ENCODE results near the gene ADAMTS14. TPM values are rescaled to one million over a fixed set of nuclear protein-coding genes. Genes with fewer than 3 reads are reported as not detected.

The ADAMTS14 gene
- total RNA-seq, 1 experiment from 2014 or later: 1.6 TPM

GRCh38 chr10:70801854-70802253 lies 129.5 kb downstream of the ADAMTS14 start:
- no peak overlapping the region for H4K5ac ChIP-seq (ENCODE audit: insufficient read length, low read depth, low read length)
- no peak for DNase-seq
- no peak overlapping the region for H3K56ac ChIP-seq (ENCODE audit: insufficient read length, low read depth, low read length)
- H3K27ac Mint-ChIP-seq: no peak overlapping the region
- no peak overlapping the region for H2BK12ac ChIP-seq (ENCODE audit: insufficient read length, low read depth, low read length)
- no peak overlapping the region for H4K8ac ChIP-seq (replicated peaks; ENCODE audit: insufficient read length, low read depth, low read length)
- H3K27me3 ChIP-seq (ENCODE audit: insufficient read depth, low read length): no peaks in the 10 kb centered on the region
- H2AFZ ChIP-seq (ENCODE audit: low read length): no peak overlapping the region
- H3T11ph ChIP-seq (ENCODE audit: low read length): no peak overlapping the region
- H3K4me1 ChIP-seq (ENCODE audit: insufficient read depth, low read length): peaks cover 3% of the 10 kb centered on the region; the same call in 1 of the 2 replicates
- H3K9ac ChIP-seq (ENCODE audit: extremely low read depth, insufficient read length, low read length): no peak overlapping the region
- H3K27ac ChIP-seq (ENCODE audit: insufficient read length, low read depth, low read length): no peak overlapping the region
- H3K36me3 Mint-ChIP-seq (ENCODE audit: insufficient read depth in 1 of 3, low read depth in 3 of 3): no peaks in the 10 kb centered on the region
- H3K4ac ChIP-seq (ENCODE audit: low read depth, low read length): no peak overlapping the region
- no peak overlapping the region for H3K4me2 ChIP-seq (ENCODE audit: insufficient read depth, insufficient read length, low read length)
- H3K23ac ChIP-seq (ENCODE audit: insufficient read length, low read depth, low read length): no peak overlapping the region
- H3K4me1 Mint-ChIP-seq: peaks cover under 1% of the 10 kb centered on the region in 2 experiments
- TF ChIP-seq CTCF (conservative IDR thresholded peaks at IDR 0.05): no peak
- no peak overlapping the region for H2BK15ac ChIP-seq (ENCODE audit: low read depth, low read length)
- H4K20me1 ChIP-seq (ENCODE audit: control insufficient read depth, insufficient read depth, insufficient read length): no peaks in the 10 kb centered on the region
- no peak overlapping the region for H2BK120ac ChIP-seq (ENCODE audit: low read depth, low read length, poor library complexity, severe bottlenecking)
- H3K18ac ChIP-seq (ENCODE audit: insufficient read length, low read depth, low read length): no peak overlapping the region
- no peak overlapping the region for H3K4me3 Mint-ChIP-seq
- H3K23me2 ChIP-seq (ENCODE audit: insufficient read length, low read depth, low read length, poor library complexity, severe bottlenecking): no peaks in the 10 kb centered on the region
- H2BK5ac ChIP-seq (ENCODE audit: insufficient read length, low read length): no peak overlapping the region
- H3K79me1 ChIP-seq (ENCODE audit: insufficient read depth, low read depth, low read length, poor library complexity, severe bottlenecking): no peaks in the 10 kb centered on the region
- H4K91ac ChIP-seq (ENCODE audit: insufficient read length, low read depth, low read length): no peak overlapping the region
- no peak overlapping the region for H2AK5ac ChIP-seq (ENCODE audit: insufficient read length, low read length)
- no peak overlapping the region for H3K14ac ChIP-seq (ENCODE audit: insufficient read depth, low read length)
- no peaks in the 10 kb centered on the region; a peak in 3 of 5 replicates for H3K9me3 Mint-ChIP-seq
- H3K27me3 Mint-ChIP-seq (ENCODE audit: low read depth): peaks cover 8% of the 10 kb centered on the region
- H3K9me3 ChIP-seq (ENCODE audit: control insufficient read depth, low read depth, low read length): no peaks in the 10 kb centered on the region
- no peak overlapping the region for H2BK20ac ChIP-seq (ENCODE audit: low read depth, low read length, poor library complexity, severe bottlenecking)
- H3K79me2 ChIP-seq (ENCODE audit: insufficient read depth, low read length): no peaks in the 10 kb centered on the region
- no CpG with 5 or more reads among the region's 1 CpG for WGBS (ENCODE audit: extremely low coverage, insufficient read length, low lambda C conversion rate)
